GM18907 (cell line): ENCODE data around the gene MSH2.

Source experiments
- ATAC-seq: cut with Tn5 transposase; IDR thresholded peaks from one replicate; pipeline ENCODE4 v1.9.1; 2021; ENCODE audit warnings: mild to moderate bottlenecking, moderate library complexity; ENCODE audit not compliant: unreplicated experiment

The MSH2 gene

GRCh38 chr2:47528874-47529273 lies 125.9 kb downstream of the MSH2 start:
- no peak for ATAC-seq

GRCh38 chr2:47530105-47530760 lies 127.3 kb downstream of the MSH2 start:
- no peak for ATAC-seq

GRCh38 chr2:47531378-47532042 lies 128.6 kb downstream of the MSH2 start:
- ATAC-seq: no peak
